ENCODE data around the gene IQGAP3.

DNA sequence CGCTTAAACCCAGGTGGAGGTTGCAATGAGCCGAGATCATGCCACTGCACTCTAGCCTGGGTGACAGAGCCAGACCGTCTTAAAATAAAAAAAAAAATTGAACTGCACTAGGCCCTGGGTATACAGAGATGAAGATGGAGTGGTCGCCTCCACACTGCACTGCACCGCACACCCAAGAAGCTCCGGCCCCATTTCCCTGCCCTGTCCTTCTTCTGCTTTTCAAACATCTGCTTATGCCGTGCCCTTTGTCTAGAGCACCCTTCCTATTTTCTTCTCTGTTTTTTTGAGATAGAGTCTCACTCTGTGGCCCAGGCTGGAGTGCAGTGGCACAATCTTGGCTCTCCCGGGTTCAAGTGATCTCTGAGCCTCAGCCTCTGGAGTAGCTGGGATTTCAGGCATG is 17.4 kb downstream of the IQGAP3 start:
- TF ChIP-seq, protein P1, sequence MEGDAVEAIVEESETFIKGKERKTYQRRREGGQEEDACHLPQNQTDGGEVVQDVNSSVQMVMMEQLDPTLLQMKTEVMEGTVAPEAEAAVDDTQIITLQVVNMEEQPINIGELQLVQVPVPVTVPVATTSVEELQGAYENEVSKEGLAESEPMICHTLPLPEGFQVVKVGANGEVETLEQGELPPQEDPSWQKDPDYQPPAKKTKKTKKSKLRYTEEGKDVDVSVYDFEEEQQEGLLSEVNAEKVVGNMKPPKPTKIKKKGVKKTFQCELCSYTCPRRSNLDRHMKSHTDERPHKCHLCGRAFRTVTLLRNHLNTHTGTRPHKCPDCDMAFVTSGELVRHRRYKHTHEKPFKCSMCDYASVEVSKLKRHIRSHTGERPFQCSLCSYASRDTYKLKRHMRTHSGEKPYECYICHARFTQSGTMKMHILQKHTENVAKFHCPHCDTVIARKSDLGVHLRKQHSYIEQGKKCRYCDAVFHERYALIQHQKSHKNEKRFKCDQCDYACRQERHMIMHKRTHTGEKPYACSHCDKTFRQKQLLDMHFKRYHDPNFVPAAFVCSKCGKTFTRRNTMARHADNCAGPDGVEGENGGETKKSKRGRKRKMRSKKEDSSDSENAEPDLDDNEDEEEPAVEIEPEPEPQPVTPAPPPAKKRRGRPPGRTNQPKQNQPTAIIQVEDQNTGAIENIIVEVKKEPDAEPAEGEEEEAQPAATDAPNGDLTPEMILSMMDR (IDR thresholded peaks at IDR 0.05; ENCODE audit: low read length) = no peak
- TF ChIP-seq EZH2 (optimal IDR thresholded peaks at IDR 0.05; ENCODE audit: low read depth, low read length) = no peak
- no peak for TF ChIP-seq EZH2phosphoT487 (IDR thresholded peaks at IDR 0.05; ENCODE audit: low read length)
